ENCODE data around the gene RAP1B. TPM values are rescaled to one million over a fixed set of nuclear protein-coding genes. Genes with fewer than 3 reads are reported as not detected.

The RAP1B gene
- total and polyA plus RNA-seq, 12 donors: 74.6 to 302 (median 165) TPM

GRCh38 chr12:68647507-68647906 is 36.8 kb downstream of the RAP1B start:
- Histone ChIP-seq H3K27ac (no peak overlapping the region), H3K4me3 (no peak overlapping the region), H3K36me3 (replicated peaks in 1 of 2) (peaks cover 0 to 12% of the 10 kb centered on the region in 2 donors), H3K27me3 (no peaks in the 10 kb centered on the region), H3K9me3 (replicated peaks in 1 of 3) (no peaks in the 10 kb centered on the region), H3K4me1 (replicated peaks in 1 of 2) (peaks cover 0 to 6% of the 10 kb centered on the region in 2 donors)
- no peak for DNase-seq
- intact Hi-C loops (cut with DNase I): no loop called here
- TF ChIP-seq CTCF (IDR thresholded peaks at IDR 0.05): no peak
- TF ChIP-seq POLR2A (IDR thresholded peaks at IDR 0.05): no peak
- WGBS, 4 donors: 67 to 82% (median 79%) methylated on average over 1 of the region's 1 CpG

GRCh38 chr12:68648179-68648578 is 37.5 kb downstream of the RAP1B start:
- intact Hi-C loops (cut with DNase I): no loop called here
- no peak for TF ChIP-seq POLR2A (IDR thresholded peaks at IDR 0.05)
- no peak for TF ChIP-seq CTCF (IDR thresholded peaks at IDR 0.05)
- no peak for DNase-seq
- Histone ChIP-seq H3K27me3 (no peaks in the 10 kb centered on the region), H3K9me3 (replicated peaks in 1 of 3) (no peaks in the 10 kb centered on the region), H3K4me3 (no peak overlapping the region), H3K27ac (no peak overlapping the region), H3K4me1 (replicated peaks in 1 of 2) (peaks cover 0 to 6% of the 10 kb centered on the region in 2 donors), H3K36me3 (replicated peaks in 1 of 2) (peaks cover 0 to 19% of the 10 kb centered on the region in 2 donors)
- WGBS, 4 donors: 80 to 92% (median 85%) methylated on average over 3 of the region's 3 CpGs

GRCh38 chr12:68665016-68665569 is 54.4 kb downstream of the RAP1B start:
- H3K36me3 ChIP-seq (replicated peaks in 1 of 2): no peaks in the 10 kb centered on the region
- no peaks in the 10 kb centered on the region for H3K27me3 ChIP-seq
- no peak for TF ChIP-seq CTCF (IDR thresholded peaks at IDR 0.05)
- intact Hi-C loops (cut with DNase I): no loop called here
- H3K27ac ChIP-seq: no peak overlapping the region
- no peak overlapping the region for H3K4me3 ChIP-seq
- 70 to 79% (median 72%) methylated on average over 3 of the region's 3 CpGs for WGBS, 4 donors
- H3K4me1 ChIP-seq (replicated peaks in 1 of 2): no peaks in the 10 kb centered on the region
- H3K9me3 ChIP-seq (replicated peaks in 1 of 3): no peaks in the 10 kb centered on the region
- no peak for DNase-seq

- no peak for DNase-seq
- H3K27ac ChIP-seq: no peak overlapping the region
- H3K4me1 ChIP-seq (replicated peaks in 1 of 2): no peaks in the 10 kb centered on the region
- H3K27me3 ChIP-seq: no peaks in the 10 kb centered on the region
- WGBS, 4 donors: 74 to 83% (median 81%) methylated on average over 1 of the region's 1 CpG
- H3K4me3 ChIP-seq: no peak overlapping the region
- H3K36me3 ChIP-seq (replicated peaks in 1 of 2): no peaks in the 10 kb centered on the region
- TF ChIP-seq CTCF (IDR thresholded peaks at IDR 0.05): no peak
- no peak for TF ChIP-seq POLR2A (IDR thresholded peaks at IDR 0.05)
- intact Hi-C loops (cut with DNase I): no loop called here
- H3K9me3 ChIP-seq (replicated peaks in 1 of 3): no peaks in the 10 kb centered on the region
Observed at GRCh38 chr12:68667291-68667690, 56.6 kb downstream of the RAP1B start.

Data from adrenal gland (tissue), 12 donors.